Adrenal gland (tissue), 5 donors: ENCODE results near the gene EFHB.
"Not testable (repeated sequence)": the region's sequence is repeated elsewhere in the genome, so short reads cannot be mapped to it uniquely, and the experiment has no call there.

Experiments
- POLR2A ChIP-seq, 2 donors: fragments of 450-650 bp; IDR thresholded peaks; one replicate each; pipeline ENCODE4 v1.6.1; 2017; ENCODE audit warnings: antibody characterized with exemption in 2 of 2, mild to moderate bottlenecking in 2 of 2, moderate library complexity in 1 of 2
- TF ChIP-seq, protein P1 (sequence below), 6 experiments: fragments of 450-650 bp in 4 of 6; fragments of 200-600 bp in 2 of 6; sonication (generic) in 1 of 6; IDR thresholded peaks; 1 replicate in 5 of 6; 2 replicates in 1 of 6; pipeline versions ENCODE4 v1.5.1 to v1.8.0; 2016 to 2021; ENCODE audit warnings: antibody characterized with exemption in 6 of 6, mild to moderate bottlenecking in 2 of 6, moderate library complexity in 1 of 6
- donor health status: DM: no; HTN: no; CAD: no.

DNA sequence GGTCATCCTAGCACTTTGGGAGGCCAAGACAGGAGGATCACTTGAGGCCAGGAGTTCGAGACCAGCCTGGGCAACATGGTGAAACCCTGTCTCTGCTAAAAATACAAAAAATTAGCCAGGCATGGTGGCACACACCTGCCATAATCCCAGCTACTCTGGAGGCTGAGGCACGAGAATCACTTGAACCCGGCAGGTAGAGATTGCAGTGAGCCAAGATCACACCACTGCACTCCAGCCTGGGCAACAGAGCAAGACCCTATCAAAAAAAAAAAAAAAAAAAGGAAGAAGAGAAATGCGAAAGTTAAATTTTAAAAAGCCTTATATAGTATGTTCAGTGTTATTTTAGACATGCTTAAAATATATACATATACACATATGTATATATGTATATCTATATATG, 46.9 kb downstream of the EFHB start:
- TF ChIP-seq, protein P1, sequence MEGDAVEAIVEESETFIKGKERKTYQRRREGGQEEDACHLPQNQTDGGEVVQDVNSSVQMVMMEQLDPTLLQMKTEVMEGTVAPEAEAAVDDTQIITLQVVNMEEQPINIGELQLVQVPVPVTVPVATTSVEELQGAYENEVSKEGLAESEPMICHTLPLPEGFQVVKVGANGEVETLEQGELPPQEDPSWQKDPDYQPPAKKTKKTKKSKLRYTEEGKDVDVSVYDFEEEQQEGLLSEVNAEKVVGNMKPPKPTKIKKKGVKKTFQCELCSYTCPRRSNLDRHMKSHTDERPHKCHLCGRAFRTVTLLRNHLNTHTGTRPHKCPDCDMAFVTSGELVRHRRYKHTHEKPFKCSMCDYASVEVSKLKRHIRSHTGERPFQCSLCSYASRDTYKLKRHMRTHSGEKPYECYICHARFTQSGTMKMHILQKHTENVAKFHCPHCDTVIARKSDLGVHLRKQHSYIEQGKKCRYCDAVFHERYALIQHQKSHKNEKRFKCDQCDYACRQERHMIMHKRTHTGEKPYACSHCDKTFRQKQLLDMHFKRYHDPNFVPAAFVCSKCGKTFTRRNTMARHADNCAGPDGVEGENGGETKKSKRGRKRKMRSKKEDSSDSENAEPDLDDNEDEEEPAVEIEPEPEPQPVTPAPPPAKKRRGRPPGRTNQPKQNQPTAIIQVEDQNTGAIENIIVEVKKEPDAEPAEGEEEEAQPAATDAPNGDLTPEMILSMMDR (IDR thresholded peaks at IDR 0.05), result not testable (repeated sequence)
- not testable (repeated sequence) for TF ChIP-seq POLR2A (IDR thresholded peaks at IDR 0.05)
